OCI-LY3 (cell line): ENCODE data around the gene CAMSAP2.

ENCODE experiments used
- CTCF ChIP-seq: fragments of 200-600, 300-600 bp; sonication (generic); IDR thresholded peaks from 2 replicates; pipeline ENCODE4 v1.5.1; 2014; ENCODE audit warnings: antibody characterized with exemption, low read length, low read depth
- EZH2phosphoT487 ChIP-seq: fragments of 200-600 bp; shearing (Covaris generic); IDR thresholded peaks from 2 replicates; pipeline ENCODE4 v1.6.1; 2018; ENCODE audit warnings: antibody characterized with exemption, mixed run types, low read depth

GRCh38 chr1:200905411-200906052 is 166.8 kb downstream of the CAMSAP2 start:
- TF ChIP-seq CTCF = no peak
- TF ChIP-seq EZH2phosphoT487 = no peak
